ENCODE results near the gene CCDC122. TPM values are rescaled to one million over a fixed set of nuclear protein-coding genes. Genes with fewer than 3 reads are reported as not detected.
A peak's percentile ranks its signal among the peaks of the same experiment; 100 is the strongest.

CCDC122 gene
- polyA plus RNA-seq, 1 experiment = 1.6 TPM

- Histone ChIP-seq H3K9me3 (ENCODE audit: control insufficient read depth, insufficient read depth, low read length) (no peaks in the 10 kb centered on the region), H3K27ac (ENCODE audit: low read depth, low read length) (no peak overlapping the region), H3K27me3 (ENCODE audit: control insufficient read depth, insufficient read depth, low read length) (no peaks in the 10 kb centered on the region), H3K4me3 (ENCODE audit: low read depth, low read length) (no peak overlapping the region)
- TF ChIP-seq CTCF (IDR thresholded peaks at IDR 0.05; ENCODE audit: low read depth, low read length) = no peak
- CTCF ChIA-PET = no interaction called here
- POLR2A ChIA-PET = no interaction called here
- no peak for DNase-seq (ENCODE audit: low read depth, low spot score)
Observed at GRCh38 chr13:43884222-43884621, 4.7 kb upstream of the CCDC122 start.

GRCh38 chr13:43883631-43884030, 4.1 kb upstream of the CCDC122 start:
- no peak overlapping the region for H3K4me3 ChIP-seq (ENCODE audit: low read depth, low read length)
- H3K27ac ChIP-seq (ENCODE audit: low read depth, low read length) = no peak overlapping the region
- CTCF ChIA-PET = no interaction called here
- H3K9me3 ChIP-seq (ENCODE audit: control insufficient read depth, insufficient read depth, low read length) = no peaks in the 10 kb centered on the region
- TF ChIP-seq CTCF (IDR thresholded peaks at IDR 0.05; ENCODE audit: low read depth, low read length) = no peak
- DNase-seq (ENCODE audit: low read depth, low spot score) = no peak
- no peaks in the 10 kb centered on the region for H3K27me3 ChIP-seq (ENCODE audit: control insufficient read depth, insufficient read depth, low read length)
- POLR2A ChIA-PET = no interaction called here

- Histone ChIP-seq H3K27ac (ENCODE audit: low read depth, low read length) (no peak overlapping the region), H3K27me3 (ENCODE audit: control insufficient read depth, insufficient read depth, low read length) (no peaks in the 10 kb centered on the region), H3K4me3 (ENCODE audit: low read depth, low read length) (no peak overlapping the region), H3K9me3 (ENCODE audit: control insufficient read depth, insufficient read depth, low read length) (no peaks in the 10 kb centered on the region)
- no peak for TF ChIP-seq CTCF (IDR thresholded peaks at IDR 0.05; ENCODE audit: low read depth, low read length)
- POLR2A ChIA-PET = no interaction called here
- no peak for DNase-seq (ENCODE audit: low read depth, low spot score)
- CTCF ChIA-PET = interaction anchor here (0.6 kb wide), 1 partner anchor 93 kb away, joined by 3 read pairs; no protein-coding TSS in a partner anchor
Observed at GRCh38 chr13:43881580-43881979, 2.0 kb upstream of the CCDC122 start.

- no peaks in the 10 kb centered on the region for H3K27me3 ChIP-seq (ENCODE audit: control insufficient read depth, insufficient read depth, low read length)
- H3K4me3 ChIP-seq (ENCODE audit: low read depth, low read length) = no peak overlapping the region
- no peaks in the 10 kb centered on the region for H3K9me3 ChIP-seq (ENCODE audit: control insufficient read depth, insufficient read depth, low read length)
- H3K27ac ChIP-seq (ENCODE audit: low read depth, low read length) = no peak overlapping the region
- no peak for TF ChIP-seq CTCF (IDR thresholded peaks at IDR 0.05; ENCODE audit: low read depth, low read length)
- ChIA-PET POLR2A (no interaction called here), CTCF (no interaction called here)
- no peak for DNase-seq (ENCODE audit: low read depth, low spot score)
Observed at GRCh38 chr13:43880926-43881325, 1.4 kb upstream of the CCDC122 start.

GRCh38 chr13:43880214-43880855, 795 bp upstream of the CCDC122 start:
- Histone ChIP-seq H3K27ac (ENCODE audit: low read depth, low read length) (no peak overlapping the region), H3K27me3 (ENCODE audit: control insufficient read depth, insufficient read depth, low read length) (no peaks in the 10 kb centered on the region), H3K9me3 (ENCODE audit: control insufficient read depth, insufficient read depth, low read length) (no peaks in the 10 kb centered on the region), H3K4me3 (ENCODE audit: low read depth, low read length) (peak overlapping the region; percentile 72)
- ChIA-PET POLR2A (interaction anchor here (0.9 kb wide), 1 partner anchor 14 kb away, joined by 3 read pairs; no protein-coding TSS in a partner anchor), CTCF (interaction anchor here (1.4 kb wide), 1 partner anchor 14 kb away, joined by 3 read pairs; no protein-coding TSS in a partner anchor)
- no peak for DNase-seq (ENCODE audit: low read depth, low spot score)
- no peak for TF ChIP-seq CTCF (IDR thresholded peaks at IDR 0.05; ENCODE audit: low read depth, low read length)

Measured in AG04450 (cell line).